ENCODE results near the gene WDFY4. TPM values are rescaled to one million over a fixed set of nuclear protein-coding genes. Genes with fewer than 3 reads are reported as not detected.

WDFY4 gene
- total RNA-seq, 1 donor from 2014 or later, result 4.3 TPM

DNA sequence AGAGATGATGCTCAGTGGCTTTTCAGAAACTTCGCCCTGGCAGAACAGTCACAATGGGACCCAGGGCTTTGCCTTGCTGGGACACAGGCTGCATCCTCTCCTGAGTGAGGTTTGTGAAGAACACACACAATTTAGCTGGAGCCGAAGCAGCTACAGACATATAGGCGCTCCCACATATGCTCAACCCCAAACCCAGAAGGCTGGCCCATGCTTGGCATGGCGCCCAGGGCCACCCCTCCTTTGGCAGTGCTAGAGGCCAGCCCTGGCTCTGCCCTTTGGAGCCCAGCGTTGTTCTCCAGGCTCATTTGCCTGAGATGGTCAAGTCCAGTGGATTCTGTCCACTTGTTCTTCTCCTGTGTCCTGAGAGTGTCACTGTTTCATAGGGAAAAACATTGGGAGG lies 94.4 kb downstream of the WDFY4 start:
- Mint-ChIP-seq H3K4me3 (no peak overlapping the region), H3K4me1 (no peaks in the 10 kb centered on the region), H3K36me3 (no peaks in the 10 kb centered on the region), H3K27ac (no peak overlapping the region), H3K27me3 (ENCODE audit: low read depth) (peaks cover 34% of the 10 kb centered on the region), H3K9me3 (no peaks in the 10 kb centered on the region)
- TF ChIP-seq, protein P1, sequence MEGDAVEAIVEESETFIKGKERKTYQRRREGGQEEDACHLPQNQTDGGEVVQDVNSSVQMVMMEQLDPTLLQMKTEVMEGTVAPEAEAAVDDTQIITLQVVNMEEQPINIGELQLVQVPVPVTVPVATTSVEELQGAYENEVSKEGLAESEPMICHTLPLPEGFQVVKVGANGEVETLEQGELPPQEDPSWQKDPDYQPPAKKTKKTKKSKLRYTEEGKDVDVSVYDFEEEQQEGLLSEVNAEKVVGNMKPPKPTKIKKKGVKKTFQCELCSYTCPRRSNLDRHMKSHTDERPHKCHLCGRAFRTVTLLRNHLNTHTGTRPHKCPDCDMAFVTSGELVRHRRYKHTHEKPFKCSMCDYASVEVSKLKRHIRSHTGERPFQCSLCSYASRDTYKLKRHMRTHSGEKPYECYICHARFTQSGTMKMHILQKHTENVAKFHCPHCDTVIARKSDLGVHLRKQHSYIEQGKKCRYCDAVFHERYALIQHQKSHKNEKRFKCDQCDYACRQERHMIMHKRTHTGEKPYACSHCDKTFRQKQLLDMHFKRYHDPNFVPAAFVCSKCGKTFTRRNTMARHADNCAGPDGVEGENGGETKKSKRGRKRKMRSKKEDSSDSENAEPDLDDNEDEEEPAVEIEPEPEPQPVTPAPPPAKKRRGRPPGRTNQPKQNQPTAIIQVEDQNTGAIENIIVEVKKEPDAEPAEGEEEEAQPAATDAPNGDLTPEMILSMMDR (IDR thresholded peaks at IDR 0.05; ENCODE audit: unreplicated experiment), result no peak
- no peak for DNase-seq (ENCODE audit: low spot score in 2 of 2, unreplicated experiment in 2 of 2)

DNA sequence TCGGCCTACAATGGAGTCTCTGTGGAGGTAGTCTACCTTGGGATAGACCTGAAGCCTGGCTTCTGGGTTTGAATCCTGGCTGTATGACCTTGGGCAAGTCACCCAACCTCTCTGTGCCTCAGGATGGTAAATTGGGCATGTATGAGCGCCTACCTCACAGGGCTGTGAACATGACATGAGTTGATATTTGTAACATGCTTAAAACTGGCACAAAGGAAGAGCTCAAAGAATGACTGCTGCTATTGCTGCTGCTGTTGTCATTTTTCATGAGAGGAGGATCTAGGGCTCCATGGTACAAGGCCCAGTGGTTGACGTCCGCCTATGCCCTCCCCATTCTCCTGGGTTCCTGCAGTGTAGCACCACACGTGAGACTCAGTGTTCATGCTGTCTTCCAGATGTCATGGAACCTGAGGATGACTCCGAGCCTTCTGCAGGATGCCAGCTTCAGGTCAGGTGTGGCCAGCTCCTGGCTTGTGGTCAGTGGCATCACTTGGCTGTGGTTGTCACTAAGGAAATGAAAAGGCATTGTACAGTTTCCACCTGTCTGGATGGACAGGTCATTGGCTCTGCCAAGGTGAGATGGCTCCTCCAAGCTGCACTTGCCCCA lies 95.0 kb downstream of the WDFY4 start:
- TF ChIP-seq, protein P1 (IDR thresholded peaks at IDR 0.05; ENCODE audit: unreplicated experiment), result no peak
- H3K27ac Mint-ChIP-seq, result no peak overlapping the region
- peaks cover 34% of the 10 kb centered on the region for H3K27me3 Mint-ChIP-seq (ENCODE audit: low read depth)
- no peaks in the 10 kb centered on the region for H3K4me1 Mint-ChIP-seq
- no peak overlapping the region for H3K4me3 Mint-ChIP-seq
- no peak for DNase-seq (ENCODE audit: low spot score in 2 of 2, unreplicated experiment in 2 of 2)
- no peaks in the 10 kb centered on the region for H3K36me3 Mint-ChIP-seq
- H3K9me3 Mint-ChIP-seq, result no peaks in the 10 kb centered on the region

DNA sequence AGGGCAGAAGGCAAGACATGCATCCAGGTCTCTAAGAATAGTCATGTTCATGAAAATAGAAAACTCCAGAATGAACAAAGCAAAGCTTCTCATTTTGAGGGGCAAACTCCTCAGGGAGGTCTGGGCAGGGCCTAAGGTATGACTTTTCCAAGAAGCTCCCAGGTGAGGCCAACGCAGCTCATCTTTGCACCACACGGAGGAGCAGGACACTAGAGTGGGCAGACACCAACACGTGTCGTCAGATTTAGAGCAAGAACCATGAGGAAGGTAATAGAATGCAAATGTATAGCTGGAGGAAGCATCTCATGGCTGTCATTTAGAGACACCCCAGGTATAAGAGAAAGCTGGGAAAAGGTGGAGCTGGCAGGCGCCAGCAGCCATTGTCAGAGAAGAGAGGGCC lies 95.7 kb downstream of the WDFY4 start:
- DNase-seq (ENCODE audit: low spot score in 2 of 2, unreplicated experiment in 2 of 2), result no peak
- TF ChIP-seq, protein P1 (IDR thresholded peaks at IDR 0.05; ENCODE audit: unreplicated experiment), result no peak
- Mint-ChIP-seq H3K9me3 (peaks cover 2% of the 10 kb centered on the region), H3K4me3 (no peak overlapping the region), H3K4me1 (no peaks in the 10 kb centered on the region), H3K27ac (no peak overlapping the region), H3K36me3 (no peaks in the 10 kb centered on the region), H3K27me3 (ENCODE audit: low read depth) (peaks cover 34% of the 10 kb centered on the region)

- H3K4me1 Mint-ChIP-seq, result no peaks in the 10 kb centered on the region
- H3K36me3 Mint-ChIP-seq, result no peaks in the 10 kb centered on the region
- H3K27me3 Mint-ChIP-seq (ENCODE audit: low read depth), result peaks cover 35% of the 10 kb centered on the region
- no peak overlapping the region for H3K4me3 Mint-ChIP-seq
- no peak for DNase-seq (ENCODE audit: low spot score in 2 of 2, unreplicated experiment in 2 of 2)
- peaks cover 14% of the 10 kb centered on the region for H3K9me3 Mint-ChIP-seq
- H3K27ac Mint-ChIP-seq, result no peak overlapping the region
- TF ChIP-seq, protein P1 (IDR thresholded peaks at IDR 0.05; ENCODE audit: unreplicated experiment), result no peak
These were observed 97.7 kb downstream of the WDFY4 start for GRCh38 chr10:48782386-48782785.

DNA sequence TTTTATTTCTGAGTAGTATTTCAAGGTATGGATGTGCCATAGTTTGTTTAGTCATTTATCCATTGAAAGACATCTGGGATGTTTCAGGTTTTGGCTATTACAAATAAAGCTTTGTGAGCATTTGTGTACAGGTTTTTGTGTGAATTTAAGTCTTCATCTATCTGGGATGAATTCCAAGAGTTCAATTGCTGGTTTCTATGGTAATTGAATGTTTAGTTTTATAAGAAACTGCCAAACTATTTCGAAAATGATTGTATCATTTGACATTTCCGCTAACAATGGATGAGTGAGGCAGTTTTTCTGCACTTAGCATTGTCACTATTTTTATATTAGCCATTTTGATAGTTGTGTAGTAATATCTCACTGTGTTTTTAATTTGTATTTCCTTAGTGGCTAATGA lies 99.4 kb downstream of the WDFY4 start:
- no peaks in the 10 kb centered on the region for H3K36me3 Mint-ChIP-seq
- TF ChIP-seq, protein P1 (IDR thresholded peaks at IDR 0.05; ENCODE audit: unreplicated experiment), result no peak
- peaks cover 40% of the 10 kb centered on the region for H3K27me3 Mint-ChIP-seq (ENCODE audit: low read depth)
- DNase-seq (ENCODE audit: low spot score in 2 of 2, unreplicated experiment in 2 of 2), result no peak
- no peak overlapping the region for H3K4me3 Mint-ChIP-seq
- no peaks in the 10 kb centered on the region for H3K4me1 Mint-ChIP-seq
- H3K27ac Mint-ChIP-seq, result no peak overlapping the region
- peaks cover 14% of the 10 kb centered on the region for H3K9me3 Mint-ChIP-seq

- no peaks in the 10 kb centered on the region for H3K4me1 Mint-ChIP-seq
- H3K27ac Mint-ChIP-seq, result no peak overlapping the region
- no peak for DNase-seq (ENCODE audit: low spot score in 2 of 2, unreplicated experiment in 2 of 2)
- TF ChIP-seq, protein P1 (IDR thresholded peaks at IDR 0.05; ENCODE audit: unreplicated experiment), result no peak
- H3K4me3 Mint-ChIP-seq, result no peak overlapping the region
- H3K27me3 Mint-ChIP-seq (ENCODE audit: low read depth), result peaks cover 50% of the 10 kb centered on the region
- no peaks in the 10 kb centered on the region for H3K36me3 Mint-ChIP-seq
- peaks cover 14% of the 10 kb centered on the region for H3K9me3 Mint-ChIP-seq
These were observed 101.1 kb downstream of the WDFY4 start for GRCh38 chr10:48785796-48786195.

Data from mesothelial cell of epicardium (in vitro differentiated cells).